OCI-LY7 (cell line): Measurements from ENCODE around the gene GAS2L2. TPM values are rescaled to one million over a fixed set of nuclear protein-coding genes. Genes with fewer than 3 reads are reported as not detected.

Source experiments
- BruUV-seq: library from RNA; stranded (reverse); fragments of 400-500 nt; replicated peaks from 2 replicates; lab custom pipeline; 2021; lab: Mats Ljungman, UMichigan
- CTCF ChIA-PET: fragments of 300-600 bp; sonication (Branson Sonifier 250); formaldehyde crosslinking; loops from one replicate; lab custom pipeline; 2022; ENCODE audit warnings: antibody characterized with exemption; ENCODE audit not compliant: unreplicated experiment; lab: Charles Lee
- POLR2A ChIA-PET: fragments of 300-600 bp; sonication (Branson Sonifier 250); formaldehyde crosslinking; loops from one replicate; lab custom pipeline; 2022; ENCODE audit warnings: antibody characterized with exemption; lab: Charles Lee
- DNase-seq: peaks from one replicate; pipeline ENCODE4 v3.0.0-alpha.2; 2015; ENCODE audit warnings: low spot score
- H2AFZ ChIP-seq: fragments of 200-600 bp; sonication (generic), shearing (Covaris generic); 2 replicates; pipeline ENCODE4 v1.6.1; 2014; ENCODE audit warnings: mild to moderate bottlenecking, antibody characterized with exemption, low read length, moderate library complexity
- H3K27ac ChIP-seq: fragments of 200-600 bp; sonication (generic); 2 replicates; pipeline ENCODE4 v1.5.1; 2014; ENCODE audit warnings: mixed run types, low read depth, mild to moderate bottlenecking, moderate library complexity, low read length, inconsistent platforms; ENCODE audit not compliant: poor library complexity, severe bottlenecking
- H3K36me3 ChIP-seq: fragments of 200-600 bp; sonication (generic); 2 replicates; pipeline ENCODE4 v1.6.1; 2014; ENCODE audit warnings: mild to moderate bottlenecking, antibody characterized with exemption, low read length, moderate library complexity, mixed read lengths; ENCODE audit not compliant: insufficient read depth
- H3K4me1 ChIP-seq: fragments of 200-600 bp; sonication (generic); 2 replicates; pipeline ENCODE4 v1.5.1; 2014; ENCODE audit warnings: mild to moderate bottlenecking, low read length; ENCODE audit not compliant: insufficient read depth, poor library complexity, severe bottlenecking
- H3K4me2 ChIP-seq: fragments of 200-600 bp; sonication (generic); 2 replicates; pipeline ENCODE4 v1.6.1; 2014; ENCODE audit warnings: mild to moderate bottlenecking, low read length
- H3K4me3 ChIP-seq: fragments of 200-600 bp; sonication (generic); 2 replicates; pipeline ENCODE4 v1.5.1; 2014; ENCODE audit warnings: mild to moderate bottlenecking, low read depth, low read length; ENCODE audit not compliant: poor library complexity, severe bottlenecking
- H3K79me2 ChIP-seq: fragments of 200-600 bp; sonication (generic); 2 replicates; pipeline ENCODE4 v1.6.1; 2016; ENCODE audit warnings: low read depth, mild to moderate bottlenecking, low read length, moderate library complexity, mixed read lengths; ENCODE audit not compliant: insufficient read depth
- H3K9me2 ChIP-seq: fragments of 200-600 bp; sonication (generic); 2 replicates; pipeline ENCODE4 v1.6.1; 2016; ENCODE audit warnings: mild to moderate bottlenecking, low read length, mixed read lengths; ENCODE audit not compliant: insufficient read depth
- H3K9me3 ChIP-seq: fragments of 200-600 bp; sonication (generic); 2 replicates; pipeline ENCODE4 v1.6.1; 2014; ENCODE audit warnings: mild to moderate bottlenecking, mixed run types, low read length, mixed read lengths
- H4K20me1 ChIP-seq: fragments of 200-600 bp; sonication (generic); 2 replicates; pipeline ENCODE4 v1.6.1; 2014; ENCODE audit warnings: mild to moderate bottlenecking, antibody characterized with exemption, low read length, moderate library complexity, mixed read lengths; ENCODE audit not compliant: insufficient read depth
- EZH2phosphoT487 ChIP-seq: fragments of 200-600 bp; sonication (generic); IDR thresholded peaks from 2 replicates; pipeline ENCODE4 v1.6.1; 2018; ENCODE audit warnings: low read depth, borderline replicate concordance, mild to moderate bottlenecking, mixed run types, antibody characterized with exemption, low read length, moderate library complexity, mixed read lengths
- intact Hi-C: fragments of 100-400 bp; cut with micrococcal nuclease; formaldehyde crosslinking; loops from one replicate; pipeline ENCODE4 v1.10.0; 2022; ENCODE audit not compliant: unreplicated experiment
- total RNA-seq, 2 experiments: library from RNA; depleted of rRNA in 1 of 2; stranded (reverse); fragments of >200 nt in 1 of 2; shearing (Covaris generic) in 1 of 2; gene quantifications; 2 replicates each; pipeline ENCODE4 v1.2.3, GENCODE V29; 2014 to 2022
- TF ChIP-seq, protein P1 (sequence below): fragments of 200-600 bp; sonication (generic); conservative IDR thresholded peaks from 2 replicates; pipeline ENCODE4 v1.5.1; 2014; ENCODE audit warnings: mild to moderate bottlenecking, antibody characterized with exemption, low read length, moderate library complexity, mixed read lengths

The GAS2L2 gene
- total RNA-seq, 2 experiments from 2014 or later: 0.21 TPM; not detected in 1

DNA sequence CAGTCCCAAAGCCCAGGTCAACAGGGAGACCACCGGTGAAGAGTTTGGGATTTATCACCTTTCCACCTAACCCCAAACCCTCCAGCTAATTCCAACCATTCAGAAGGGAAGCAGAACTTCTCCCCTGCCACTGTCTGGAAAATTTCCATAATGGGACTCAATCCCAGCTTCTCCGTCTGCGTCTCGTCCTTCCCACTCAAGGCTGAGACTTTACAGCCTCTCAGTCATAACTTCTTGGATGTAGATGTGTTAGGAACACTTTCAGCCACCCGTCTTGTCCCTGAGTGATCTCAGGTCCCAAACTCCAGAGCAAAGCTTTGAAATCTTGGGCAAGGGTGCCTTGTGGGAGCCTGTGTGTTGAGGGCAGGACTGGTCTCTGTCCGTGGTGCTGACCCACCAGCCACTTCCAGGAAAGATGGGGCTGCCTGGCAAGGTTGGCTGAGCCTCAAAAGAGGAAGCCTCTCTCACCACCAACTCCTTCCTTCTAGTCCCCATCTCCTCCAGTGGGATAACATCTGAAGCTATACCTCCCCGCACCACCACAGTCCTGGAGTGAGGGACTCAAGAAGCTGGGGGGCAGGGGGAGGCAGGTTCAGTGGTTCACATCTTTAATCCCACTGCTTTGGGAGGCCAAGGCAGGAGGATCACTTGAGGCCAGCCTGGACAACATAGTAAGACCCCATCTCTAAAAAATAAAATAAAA lies 9.3 kb downstream of the GAS2L2 start:
- ChIA-PET CTCF (no interaction called here), POLR2A (no interaction called here)
- H3K4me2 ChIP-seq: no peak overlapping the region
- no peaks in the 10 kb centered on the region for H3K4me1 ChIP-seq
- intact Hi-C loops: no loop called here
- TF ChIP-seq, protein P1, sequence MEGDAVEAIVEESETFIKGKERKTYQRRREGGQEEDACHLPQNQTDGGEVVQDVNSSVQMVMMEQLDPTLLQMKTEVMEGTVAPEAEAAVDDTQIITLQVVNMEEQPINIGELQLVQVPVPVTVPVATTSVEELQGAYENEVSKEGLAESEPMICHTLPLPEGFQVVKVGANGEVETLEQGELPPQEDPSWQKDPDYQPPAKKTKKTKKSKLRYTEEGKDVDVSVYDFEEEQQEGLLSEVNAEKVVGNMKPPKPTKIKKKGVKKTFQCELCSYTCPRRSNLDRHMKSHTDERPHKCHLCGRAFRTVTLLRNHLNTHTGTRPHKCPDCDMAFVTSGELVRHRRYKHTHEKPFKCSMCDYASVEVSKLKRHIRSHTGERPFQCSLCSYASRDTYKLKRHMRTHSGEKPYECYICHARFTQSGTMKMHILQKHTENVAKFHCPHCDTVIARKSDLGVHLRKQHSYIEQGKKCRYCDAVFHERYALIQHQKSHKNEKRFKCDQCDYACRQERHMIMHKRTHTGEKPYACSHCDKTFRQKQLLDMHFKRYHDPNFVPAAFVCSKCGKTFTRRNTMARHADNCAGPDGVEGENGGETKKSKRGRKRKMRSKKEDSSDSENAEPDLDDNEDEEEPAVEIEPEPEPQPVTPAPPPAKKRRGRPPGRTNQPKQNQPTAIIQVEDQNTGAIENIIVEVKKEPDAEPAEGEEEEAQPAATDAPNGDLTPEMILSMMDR: no peak
- TF ChIP-seq EZH2phosphoT487: no peak
- no peaks in the 10 kb centered on the region for H3K9me2 ChIP-seq
- no TSS peak for BruUV-seq
- H2AFZ ChIP-seq: no peak overlapping the region
- no peak overlapping the region for H3K27ac ChIP-seq
- H3K9me3 ChIP-seq: no peaks in the 10 kb centered on the region
- H3K79me2 ChIP-seq: no peaks in the 10 kb centered on the region
- H3K4me3 ChIP-seq: no peak overlapping the region
- H4K20me1 ChIP-seq: no peaks in the 10 kb centered on the region
- no peaks in the 10 kb centered on the region for H3K36me3 ChIP-seq
- DNase-seq: peak; percentile 25

DNA sequence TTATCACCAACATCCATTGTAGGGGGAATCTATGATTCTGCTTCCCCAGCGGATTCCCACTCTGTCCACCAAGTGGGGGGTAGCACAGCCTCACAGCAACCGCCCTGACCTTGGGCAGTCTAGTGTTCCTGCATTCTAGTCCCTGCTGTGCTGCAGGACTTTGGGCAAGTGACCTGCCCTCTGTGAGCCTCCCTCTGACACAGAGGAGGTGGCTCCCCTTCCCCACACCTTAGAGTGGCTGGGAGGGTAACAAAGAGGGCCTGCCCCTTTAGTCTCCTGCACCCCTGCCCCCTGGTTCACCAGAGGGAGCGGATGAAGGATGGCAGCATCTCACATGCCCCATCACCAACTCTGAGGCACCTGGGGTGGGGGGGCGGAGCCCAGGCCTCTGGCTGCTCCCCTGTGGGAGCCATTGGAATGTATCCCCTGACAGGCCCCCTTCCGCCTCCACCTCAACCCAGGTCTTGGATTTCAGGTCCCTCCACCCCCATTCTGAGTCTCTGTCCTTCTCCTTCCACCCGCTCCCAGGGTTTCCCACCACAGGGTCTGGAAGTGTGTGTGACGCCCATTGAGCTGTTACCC lies 10.1 kb downstream of the GAS2L2 start:
- Histone ChIP-seq H3K9me2 (no peaks in the 10 kb centered on the region), H3K4me2 (no peak overlapping the region), H3K79me2 (no peaks in the 10 kb centered on the region), H2AFZ (no peak overlapping the region), H3K9me3 (no peaks in the 10 kb centered on the region), H3K4me3 (no peak overlapping the region), H3K4me1 (no peaks in the 10 kb centered on the region), H4K20me1 (no peaks in the 10 kb centered on the region), H3K27ac (no peak overlapping the region), H3K36me3 (no peaks in the 10 kb centered on the region)
- intact Hi-C loops: no loop called here
- ChIA-PET POLR2A (no interaction called here), CTCF (no interaction called here)
- BruUV-seq: no TSS peak
- TF ChIP-seq EZH2phosphoT487: no peak
- TF ChIP-seq, protein P1: no peak
- DNase-seq: no peak

DNA sequence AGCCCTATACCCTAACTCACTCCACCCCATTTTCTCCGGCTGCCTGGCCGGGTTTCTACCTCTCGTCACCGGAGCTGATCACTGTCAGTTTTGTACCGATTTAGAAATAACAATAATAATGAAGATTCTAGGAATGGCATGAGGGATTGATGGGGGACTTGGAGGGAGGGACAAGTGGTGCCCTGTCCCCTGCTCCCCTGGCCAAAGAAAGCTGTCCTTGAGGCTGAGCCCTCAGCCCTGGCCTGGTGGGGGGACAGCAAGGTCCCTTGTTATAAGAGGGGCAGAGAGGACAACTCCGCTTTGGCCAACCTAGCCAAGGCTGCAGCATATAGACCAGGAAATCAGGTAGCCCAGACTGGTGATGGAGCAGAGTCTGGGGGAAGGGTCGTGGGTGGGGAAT lies 10.5 kb downstream of the GAS2L2 start:
- Histone ChIP-seq H4K20me1 (no peaks in the 10 kb centered on the region), H3K4me3 (no peak overlapping the region), H3K27ac (no peak overlapping the region), H3K4me2 (no peak overlapping the region), H3K9me3 (no peaks in the 10 kb centered on the region), H3K4me1 (no peaks in the 10 kb centered on the region), H3K9me2 (no peaks in the 10 kb centered on the region), H3K36me3 (no peaks in the 10 kb centered on the region), H2AFZ (no peak overlapping the region), H3K79me2 (no peaks in the 10 kb centered on the region)
- ChIA-PET POLR2A (no interaction called here), CTCF (no interaction called here)
- BruUV-seq: no TSS peak
- TF ChIP-seq, protein P1: no peak
- TF ChIP-seq EZH2phosphoT487: no peak
- intact Hi-C loops: no loop called here
- no peak for DNase-seq
